ENCODE data around the gene SH3RF3. TPM values are rescaled to one million over a fixed set of nuclear protein-coding genes. Genes with fewer than 3 reads are reported as not detected.
A peak's percentile ranks its signal among the peaks of the same experiment; 100 is the strongest.

The SH3RF3 gene
- total and polyA plus RNA-seq, 2 of the 13 experiments (the other 11 are each of a cell fraction or from before 2014, with no cell fraction given), result 0.04 TPM; not detected in 1

DNA sequence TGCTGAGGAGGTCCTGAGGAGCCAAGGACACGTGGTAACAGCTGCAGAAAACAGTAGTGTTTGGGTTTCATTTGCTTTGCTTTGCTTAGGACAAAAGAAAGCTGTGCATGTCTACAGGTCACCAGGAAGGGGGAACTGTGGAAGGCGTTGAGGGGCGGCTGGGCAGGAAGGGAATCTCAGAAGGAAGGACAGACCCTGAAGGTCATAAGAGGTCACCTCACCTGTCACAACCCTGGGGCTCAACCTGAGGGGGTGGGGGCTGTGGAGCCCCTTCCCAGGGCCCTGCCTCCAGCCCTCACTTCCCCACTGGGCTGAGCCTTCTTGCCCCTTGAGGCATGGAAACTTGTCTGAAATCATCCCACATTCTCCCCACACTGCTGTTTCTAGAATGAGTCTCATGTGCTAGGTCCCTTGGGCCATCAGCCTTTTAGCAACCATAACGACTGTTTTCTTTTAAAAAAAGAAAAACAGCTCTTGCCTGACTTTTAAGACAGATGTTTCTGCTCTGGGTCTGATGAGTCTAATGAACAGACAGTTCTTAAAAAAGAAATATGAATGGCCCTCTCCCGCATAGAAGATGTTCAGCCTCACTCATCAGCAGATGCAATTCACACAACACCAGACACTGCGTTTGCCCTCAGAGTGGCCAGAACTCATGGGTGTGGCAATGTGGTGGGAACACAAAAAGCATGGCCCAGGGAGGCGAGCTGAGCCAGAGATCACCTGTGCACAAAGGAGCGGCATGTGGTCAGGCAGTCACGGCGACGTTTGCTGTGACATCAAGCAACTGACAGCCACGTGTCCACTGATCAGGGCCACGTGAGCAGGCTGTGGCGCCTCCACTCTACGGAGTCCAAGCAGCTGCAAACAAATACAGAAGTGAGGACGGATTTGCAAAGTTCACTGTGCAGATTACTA, 400.8 kb downstream of the SH3RF3 start (continued):
- TF ChIP-seq, protein P1, sequence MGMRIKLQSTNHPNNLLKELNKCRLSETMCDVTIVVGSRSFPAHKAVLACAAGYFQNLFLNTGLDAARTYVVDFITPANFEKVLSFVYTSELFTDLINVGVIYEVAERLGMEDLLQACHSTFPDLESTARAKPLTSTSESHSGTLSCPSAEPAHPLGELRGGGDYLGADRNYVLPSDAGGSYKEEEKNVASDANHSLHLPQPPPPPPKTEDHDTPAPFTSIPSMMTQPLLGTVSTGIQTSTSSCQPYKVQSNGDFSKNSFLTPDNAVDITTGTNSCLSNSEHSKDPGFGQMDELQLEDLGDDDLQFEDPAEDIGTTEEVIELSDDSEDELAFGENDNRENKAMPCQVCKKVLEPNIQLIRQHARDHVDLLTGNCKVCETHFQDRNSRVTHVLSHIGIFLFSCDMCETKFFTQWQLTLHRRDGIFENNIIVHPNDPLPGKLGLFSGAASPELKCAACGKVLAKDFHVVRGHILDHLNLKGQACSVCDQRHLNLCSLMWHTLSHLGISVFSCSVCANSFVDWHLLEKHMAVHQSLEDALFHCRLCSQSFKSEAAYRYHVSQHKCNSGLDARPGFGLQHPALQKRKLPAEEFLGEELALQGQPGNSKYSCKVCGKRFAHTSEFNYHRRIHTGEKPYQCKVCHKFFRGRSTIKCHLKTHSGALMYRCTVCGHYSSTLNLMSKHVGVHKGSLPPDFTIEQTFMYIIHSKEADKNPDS (CRISPR knock-in tag; IDR thresholded peaks at IDR 0.05), result no peak
- TF ChIP-seq NAIF1 (CRISPR knock-in tag; IDR thresholded peaks at IDR 0.05; ENCODE audit: borderline replicate concordance), result no peak
- TF ChIP-seq REL (CRISPR knock-in tag; conservative IDR thresholded peaks at IDR 0.05), result no peak
- TF ChIP-seq, protein P2, sequence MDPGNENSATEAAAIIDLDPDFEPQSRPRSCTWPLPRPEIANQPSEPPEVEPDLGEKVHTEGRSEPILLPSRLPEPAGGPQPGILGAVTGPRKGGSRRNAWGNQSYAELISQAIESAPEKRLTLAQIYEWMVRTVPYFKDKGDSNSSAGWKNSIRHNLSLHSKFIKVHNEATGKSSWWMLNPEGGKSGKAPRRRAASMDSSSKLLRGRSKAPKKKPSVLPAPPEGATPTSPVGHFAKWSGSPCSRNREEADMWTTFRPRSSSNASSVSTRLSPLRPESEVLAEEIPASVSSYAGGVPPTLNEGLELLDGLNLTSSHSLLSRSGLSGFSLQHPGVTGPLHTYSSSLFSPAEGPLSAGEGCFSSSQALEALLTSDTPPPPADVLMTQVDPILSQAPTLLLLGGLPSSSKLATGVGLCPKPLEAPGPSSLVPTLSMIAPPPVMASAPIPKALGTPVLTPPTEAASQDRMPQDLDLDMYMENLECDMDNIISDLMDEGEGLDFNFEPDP (CRISPR knock-in tag; conservative IDR thresholded peaks at IDR 0.05), result no peak
- TF ChIP-seq, protein P3, sequence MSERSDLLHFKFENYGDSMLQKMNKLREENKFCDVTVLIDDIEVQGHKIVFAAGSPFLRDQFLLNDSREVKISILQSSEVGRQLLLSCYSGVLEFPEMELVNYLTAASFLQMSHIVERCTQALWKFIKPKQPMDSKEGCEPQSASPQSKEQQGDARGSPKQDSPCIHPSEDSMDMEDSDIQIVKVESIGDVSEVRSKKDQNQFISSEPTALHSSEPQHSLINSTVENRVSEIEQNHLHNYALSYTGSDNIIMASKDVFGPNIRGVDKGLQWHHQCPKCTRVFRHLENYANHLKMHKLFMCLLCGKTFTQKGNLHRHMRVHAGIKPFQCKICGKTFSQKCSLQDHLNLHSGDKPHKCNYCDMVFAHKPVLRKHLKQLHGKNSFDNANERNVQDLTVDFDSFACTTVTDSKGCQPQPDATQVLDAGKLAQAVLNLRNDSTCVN (CRISPR knock-in tag; IDR thresholded peaks at IDR 0.05; ENCODE audit: borderline replicate concordance), result 0 out of 2 replicates have a peak, but pooled peaks have one; percentile 34
- TF ChIP-seq, protein P4, sequence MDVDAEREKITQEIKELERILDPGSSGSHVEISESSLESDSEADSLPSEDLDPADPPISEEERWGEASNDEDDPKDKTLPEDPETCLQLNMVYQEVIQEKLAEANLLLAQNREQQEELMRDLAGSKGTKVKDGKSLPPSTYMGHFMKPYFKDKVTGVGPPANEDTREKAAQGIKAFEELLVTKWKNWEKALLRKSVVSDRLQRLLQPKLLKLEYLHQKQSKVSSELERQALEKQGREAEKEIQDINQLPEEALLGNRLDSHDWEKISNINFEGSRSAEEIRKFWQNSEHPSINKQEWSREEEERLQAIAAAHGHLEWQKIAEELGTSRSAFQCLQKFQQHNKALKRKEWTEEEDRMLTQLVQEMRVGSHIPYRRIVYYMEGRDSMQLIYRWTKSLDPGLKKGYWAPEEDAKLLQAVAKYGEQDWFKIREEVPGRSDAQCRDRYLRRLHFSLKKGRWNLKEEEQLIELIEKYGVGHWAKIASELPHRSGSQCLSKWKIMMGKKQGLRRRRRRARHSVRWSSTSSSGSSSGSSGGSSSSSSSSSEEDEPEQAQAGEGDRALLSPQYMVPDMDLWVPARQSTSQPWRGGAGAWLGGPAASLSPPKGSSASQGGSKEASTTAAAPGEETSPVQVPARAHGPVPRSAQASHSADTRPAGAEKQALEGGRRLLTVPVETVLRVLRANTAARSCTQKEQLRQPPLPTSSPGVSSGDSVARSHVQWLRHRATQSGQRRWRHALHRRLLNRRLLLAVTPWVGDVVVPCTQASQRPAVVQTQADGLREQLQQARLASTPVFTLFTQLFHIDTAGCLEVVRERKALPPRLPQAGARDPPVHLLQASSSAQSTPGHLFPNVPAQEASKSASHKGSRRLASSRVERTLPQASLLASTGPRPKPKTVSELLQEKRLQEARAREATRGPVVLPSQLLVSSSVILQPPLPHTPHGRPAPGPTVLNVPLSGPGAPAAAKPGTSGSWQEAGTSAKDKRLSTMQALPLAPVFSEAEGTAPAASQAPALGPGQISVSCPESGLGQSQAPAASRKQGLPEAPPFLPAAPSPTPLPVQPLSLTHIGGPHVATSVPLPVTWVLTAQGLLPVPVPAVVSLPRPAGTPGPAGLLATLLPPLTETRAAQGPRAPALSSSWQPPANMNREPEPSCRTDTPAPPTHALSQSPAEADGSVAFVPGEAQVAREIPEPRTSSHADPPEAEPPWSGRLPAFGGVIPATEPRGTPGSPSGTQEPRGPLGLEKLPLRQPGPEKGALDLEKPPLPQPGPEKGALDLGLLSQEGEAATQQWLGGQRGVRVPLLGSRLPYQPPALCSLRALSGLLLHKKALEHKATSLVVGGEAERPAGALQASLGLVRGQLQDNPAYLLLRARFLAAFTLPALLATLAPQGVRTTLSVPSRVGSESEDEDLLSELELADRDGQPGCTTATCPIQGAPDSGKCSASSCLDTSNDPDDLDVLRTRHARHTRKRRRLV (CRISPR knock-in tag; IDR thresholded peaks at IDR 0.05), result no peak
- TF ChIP-seq MAFF (IDR thresholded peaks at IDR 0.05; ENCODE audit: low read depth, low read length), result no peak
- TF ChIP-seq ZNF7 (CRISPR knock-in tag; IDR thresholded peaks at IDR 0.05), result no peak
- no peak for TF ChIP-seq ZNF101 (CRISPR knock-in tag; IDR thresholded peaks at IDR 0.05; ENCODE audit: borderline replicate concordance, low read depth)
- no peak for TF ChIP-seq SUZ12 (IDR thresholded peaks at IDR 0.05; ENCODE audit: low read depth, low read length)
- TF ChIP-seq XRCC5 (optimal IDR thresholded peaks at IDR 0.05; ENCODE audit: low read length), result no peak
- TF ChIP-seq ZFP90 (CRISPR knock-in tag; IDR thresholded peaks at IDR 0.05; ENCODE audit: borderline replicate concordance), result no peak
- no peak for TF ChIP-seq U2AF2 (IDR thresholded peaks at IDR 0.05; ENCODE audit: low read depth, low read length)
- TF ChIP-seq ZNF768 (CRISPR knock-in tag; IDR thresholded peaks at IDR 0.05), result no peak
- TF ChIP-seq ISX (CRISPR knock-in tag; conservative IDR thresholded peaks at IDR 0.05), result no peak
- TF ChIP-seq ZNF563 (CRISPR knock-in tag; IDR thresholded peaks at IDR 0.05), result no peak
- no peak for TF ChIP-seq PHB2 (IDR thresholded peaks at IDR 0.05; ENCODE audit: partially characterized antibody)
- TF ChIP-seq CEBPG (CRISPR knock-in tag; IDR thresholded peaks at IDR 0.05), result no peak
- 0 out of 4 replicates have a peak, but pooled peaks of 1 of the 2 experiments have one; percentile 35 for TF ChIP-seq KLF16 (CRISPR knock-in tag; IDR thresholded peaks at IDR 0.05)
- TF ChIP-seq PAWR (CRISPR knock-in tag; IDR thresholded peaks at IDR 0.05; ENCODE audit: borderline replicate concordance), result no peak
